CD4-positive, alpha-beta T cell treated with Interleukin-12 subunit alpha and Interleukin-12 subunit beta, for 1 hour (primary cell): ENCODE measurements around the gene ATP1B2.

Source experiments
- DNase-seq: peaks from one replicate; pipeline ENCODE4 v3.0.0-alpha.2; 2020

Gene ATP1B2

GRCh38 chr17:7636163-7636562, 14.6 kb upstream of the ATP1B2 start:
- DNase-seq, result no peak

- DNase-seq, result no peak
These were observed 9.9 kb upstream of the ATP1B2 start for GRCh38 chr17:7640783-7641182.

- DNase-seq, result peak; percentile 17
These were observed 9.1 kb upstream of the ATP1B2 start for GRCh38 chr17:7641635-7642034.

- no peak for DNase-seq
These were observed 6.0 kb upstream of the ATP1B2 start for GRCh38 chr17:7644775-7645174.

GRCh38 chr17:7646457-7646856, 4.3 kb upstream of the ATP1B2 start:
- DNase-seq, result no peak

GRCh38 chr17:7647018-7647417, 3.7 kb upstream of the ATP1B2 start:
- no peak for DNase-seq

GRCh38 chr17:7651097-7651664, 455 bp downstream of the ATP1B2 start:
- no peak for DNase-seq

- no peak for DNase-seq
These were observed 1.1 kb downstream of the ATP1B2 start for GRCh38 chr17:7651665-7652387.

- DNase-seq, result no peak
These were observed 1.9 kb downstream of the ATP1B2 start for GRCh38 chr17:7652388-7653356.

GRCh38 chr17:7654832-7655540, 4.3 kb downstream of the ATP1B2 start:
- no peak for DNase-seq

GRCh38 chr17:7655541-7655840, 4.8 kb downstream of the ATP1B2 start:
- DNase-seq, result no peak

GRCh38 chr17:7656958-7657609, 6.4 kb downstream of the ATP1B2 start:
- no peak for DNase-seq

GRCh38 chr17:7667656-7668406, 17.1 kb downstream of the ATP1B2 start:
- DNase-seq, result no peak

GRCh38 chr17:7668482-7668881, 17.8 kb downstream of the ATP1B2 start:
- no peak for DNase-seq

- DNase-seq, result peak; percentile 40
These were observed 22.5 kb downstream of the ATP1B2 start for GRCh38 chr17:7673239-7673638.

- DNase-seq, result no peak
These were observed 24.2 kb downstream of the ATP1B2 start for GRCh38 chr17:7674934-7675333.

GRCh38 chr17:7676533-7676932, 25.8 kb downstream of the ATP1B2 start:
- DNase-seq, result no peak

- DNase-seq, result no peak
These were observed 26.8 kb downstream of the ATP1B2 start for GRCh38 chr17:7677388-7678067.

- peak; percentile 28 for DNase-seq
These were observed 34.3 kb downstream of the ATP1B2 start for GRCh38 chr17:7684851-7685532.

- DNase-seq, result peak; percentile 90
These were observed 35.0 kb downstream of the ATP1B2 start for GRCh38 chr17:7685533-7686221.
